ENCODE measurements around the gene FUNDC2.

DNA sequence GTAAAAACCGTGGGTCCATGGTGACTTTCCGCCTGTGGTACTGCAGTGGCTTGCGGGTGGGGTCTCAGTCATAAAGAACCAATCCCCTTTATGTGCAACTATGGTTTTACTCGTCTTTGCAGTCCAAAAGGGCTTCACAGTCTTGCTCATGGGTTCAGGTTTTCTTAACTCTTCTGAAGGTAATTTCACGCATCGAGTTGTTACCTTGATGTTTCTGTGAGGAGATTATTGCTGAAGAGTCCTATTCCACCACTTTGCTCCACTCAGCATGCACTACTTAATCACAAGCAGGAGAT, 45.6 kb upstream of the FUNDC2 start:
- TF ChIP-seq, protein P1, sequence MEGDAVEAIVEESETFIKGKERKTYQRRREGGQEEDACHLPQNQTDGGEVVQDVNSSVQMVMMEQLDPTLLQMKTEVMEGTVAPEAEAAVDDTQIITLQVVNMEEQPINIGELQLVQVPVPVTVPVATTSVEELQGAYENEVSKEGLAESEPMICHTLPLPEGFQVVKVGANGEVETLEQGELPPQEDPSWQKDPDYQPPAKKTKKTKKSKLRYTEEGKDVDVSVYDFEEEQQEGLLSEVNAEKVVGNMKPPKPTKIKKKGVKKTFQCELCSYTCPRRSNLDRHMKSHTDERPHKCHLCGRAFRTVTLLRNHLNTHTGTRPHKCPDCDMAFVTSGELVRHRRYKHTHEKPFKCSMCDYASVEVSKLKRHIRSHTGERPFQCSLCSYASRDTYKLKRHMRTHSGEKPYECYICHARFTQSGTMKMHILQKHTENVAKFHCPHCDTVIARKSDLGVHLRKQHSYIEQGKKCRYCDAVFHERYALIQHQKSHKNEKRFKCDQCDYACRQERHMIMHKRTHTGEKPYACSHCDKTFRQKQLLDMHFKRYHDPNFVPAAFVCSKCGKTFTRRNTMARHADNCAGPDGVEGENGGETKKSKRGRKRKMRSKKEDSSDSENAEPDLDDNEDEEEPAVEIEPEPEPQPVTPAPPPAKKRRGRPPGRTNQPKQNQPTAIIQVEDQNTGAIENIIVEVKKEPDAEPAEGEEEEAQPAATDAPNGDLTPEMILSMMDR (IDR thresholded peaks at IDR 0.05), result peak in 1 of 6 experiments; percentile 13
- TF ChIP-seq POLR2A (IDR thresholded peaks at IDR 0.05), result no peak

All from adrenal gland (tissue), 5 donors.